ENCODE results near the gene MAS1.
"Not testable (repeated sequence)": the region's sequence is repeated elsewhere in the genome, so short reads cannot be mapped to it uniquely, and the experiment has no call there.

- not testable (repeated sequence) for TF ChIP-seq CTCF, POLR2A, EP300 (IDR thresholded peaks at IDR 0.05)
Measured at GRCh38 chr6:159848552-159848951, 42.2 kb upstream of the MAS1 start.

Data from tibial nerve (tissue), 4 donors.